GM21737 (cell line): ENCODE results near the gene GPR183.
A peak's percentile ranks its signal among the peaks of the same experiment; 100 is the strongest.

Source experiments
- ATAC-seq: cut with Tn5 transposase; IDR thresholded peaks from one replicate; pipeline ENCODE4 v1.9.1; 2021; ENCODE audit warnings: mild to moderate bottlenecking, moderate library complexity; ENCODE audit not compliant: unreplicated experiment

The GPR183 gene

DNA sequence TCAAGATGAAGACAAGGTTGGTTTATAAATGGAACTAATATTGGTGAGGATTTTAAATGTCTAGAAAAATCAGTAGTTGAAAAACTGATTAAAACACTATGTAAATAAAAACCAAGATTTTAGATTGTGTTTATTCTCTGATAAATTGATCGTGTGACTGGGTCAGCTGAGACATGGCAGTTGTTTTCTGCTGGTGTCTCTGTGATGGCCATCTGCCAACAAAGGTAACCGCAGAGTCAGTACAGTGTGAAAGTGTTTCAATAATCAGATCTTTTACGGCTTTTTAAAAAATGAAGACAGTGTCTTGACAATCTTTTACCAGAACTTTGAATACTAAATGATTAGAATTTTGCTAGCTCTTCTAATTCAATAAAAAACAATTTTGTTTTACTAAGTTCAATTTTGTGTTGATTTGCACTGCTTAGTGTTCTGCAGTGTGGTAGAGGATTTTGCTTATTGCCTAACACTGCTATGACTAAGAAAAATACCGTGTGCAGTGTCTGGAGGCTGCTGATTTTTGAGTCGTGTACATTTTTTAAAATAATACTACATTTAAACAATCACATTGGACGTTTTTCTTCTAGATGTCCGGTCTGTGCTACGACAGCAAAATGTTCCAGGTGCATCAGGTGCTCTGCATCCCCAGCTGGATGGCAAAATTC is 32.7 kb upstream of the GPR183 start:
- ATAC-seq: no peak

DNA sequence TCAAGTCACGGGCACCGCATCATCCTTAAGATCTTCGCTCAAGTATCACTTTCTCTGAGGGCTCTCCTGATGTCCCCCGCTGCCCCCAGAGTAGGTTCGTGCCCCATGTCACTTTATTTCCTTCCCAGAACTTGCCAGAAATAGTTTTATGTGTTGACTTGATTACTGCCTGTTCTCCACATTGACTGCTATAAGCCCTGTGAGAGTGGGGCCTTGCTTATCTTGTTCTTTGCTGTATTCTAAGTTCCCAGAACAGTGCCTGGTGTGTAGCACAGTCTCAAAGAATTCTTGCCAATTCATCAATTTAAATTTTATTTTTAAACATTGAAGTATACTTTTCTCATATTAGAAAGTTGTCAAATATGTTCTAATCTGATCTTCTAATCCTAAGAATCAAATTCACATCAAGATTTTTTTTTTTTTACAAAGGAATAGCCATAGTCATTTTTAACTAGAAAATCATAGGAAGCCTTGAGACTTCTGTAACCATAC is 32.1 kb upstream of the GPR183 start:
- no peak for ATAC-seq

DNA sequence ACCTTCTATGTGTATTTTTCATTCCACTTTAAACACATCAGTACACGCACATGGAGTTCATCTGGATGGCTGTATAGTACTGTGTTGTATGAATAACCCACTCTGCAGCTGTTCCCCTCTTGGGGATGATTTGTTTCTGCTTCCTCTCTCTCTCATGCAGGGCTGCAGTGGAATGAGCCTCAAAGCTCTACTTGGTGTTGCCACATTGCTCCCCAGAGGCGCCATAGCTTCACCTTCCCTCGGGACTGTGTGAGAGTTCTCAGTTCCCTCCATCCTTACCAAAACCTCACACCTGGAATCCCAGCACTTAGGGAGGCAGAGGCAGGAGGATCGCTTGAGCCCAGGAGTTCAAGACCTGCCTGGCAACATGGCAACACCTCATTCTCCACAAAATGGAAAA is 28.4 kb upstream of the GPR183 start:
- peak; percentile 70 for ATAC-seq

DNA sequence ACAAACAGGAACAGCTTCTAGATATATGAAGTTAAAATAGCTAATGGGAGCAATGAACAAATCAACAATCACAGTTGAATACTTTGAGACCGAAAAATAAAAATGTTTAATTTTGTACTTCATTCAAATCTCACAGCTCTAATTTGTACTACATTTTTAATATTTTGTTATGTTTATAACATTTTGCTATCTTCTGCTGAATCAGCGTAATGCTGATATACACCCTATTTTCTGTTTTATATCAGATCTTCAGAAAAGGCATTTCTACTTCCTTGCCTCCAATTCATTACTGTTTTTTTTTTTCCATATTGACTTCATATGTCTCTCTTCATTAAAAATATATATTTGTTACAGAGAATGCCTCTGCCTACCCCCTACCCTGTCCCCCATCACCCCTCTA is 27.9 kb upstream of the GPR183 start:
- ATAC-seq: no peak

DNA sequence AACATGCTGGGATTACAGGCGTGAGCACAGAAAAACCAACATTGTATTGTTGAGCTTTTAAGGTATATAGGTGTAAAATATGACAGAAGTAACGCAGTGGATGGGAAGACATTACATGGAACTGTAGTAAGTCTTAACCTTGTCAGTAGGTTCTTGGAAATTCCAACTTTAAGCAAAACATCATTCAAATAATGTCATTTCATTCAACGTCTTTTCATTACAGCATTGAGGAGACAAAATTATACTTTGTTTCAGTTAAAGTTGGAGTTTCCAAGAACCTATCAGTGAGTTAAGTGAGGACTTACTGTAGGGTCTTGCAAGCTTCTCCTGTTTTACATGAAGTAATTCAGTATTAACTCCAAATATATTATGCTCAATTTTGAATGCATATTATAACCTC is 27.0 kb upstream of the GPR183 start:
- ATAC-seq: no peak

DNA sequence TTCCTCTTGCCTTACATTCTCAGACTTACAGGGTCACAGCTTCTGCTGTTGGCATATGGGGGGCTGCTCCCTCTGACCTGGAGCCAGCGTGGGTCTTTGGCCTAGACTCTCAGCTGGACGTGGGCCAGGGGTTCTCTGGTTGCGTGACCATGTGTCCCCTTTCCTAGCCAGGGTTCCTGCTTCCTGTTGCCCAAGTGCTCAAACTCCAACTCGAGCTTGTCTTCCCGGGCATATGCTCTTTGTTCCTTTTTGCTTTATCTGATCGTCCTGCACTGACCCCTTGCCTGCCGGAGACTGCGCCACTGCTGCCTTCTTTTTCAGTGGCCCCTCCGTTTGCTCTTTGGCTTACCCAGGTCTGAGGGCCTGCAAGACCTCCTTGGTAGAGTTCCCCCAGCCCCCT is 25.3 kb upstream of the GPR183 start:
- ATAC-seq: no peak

DNA sequence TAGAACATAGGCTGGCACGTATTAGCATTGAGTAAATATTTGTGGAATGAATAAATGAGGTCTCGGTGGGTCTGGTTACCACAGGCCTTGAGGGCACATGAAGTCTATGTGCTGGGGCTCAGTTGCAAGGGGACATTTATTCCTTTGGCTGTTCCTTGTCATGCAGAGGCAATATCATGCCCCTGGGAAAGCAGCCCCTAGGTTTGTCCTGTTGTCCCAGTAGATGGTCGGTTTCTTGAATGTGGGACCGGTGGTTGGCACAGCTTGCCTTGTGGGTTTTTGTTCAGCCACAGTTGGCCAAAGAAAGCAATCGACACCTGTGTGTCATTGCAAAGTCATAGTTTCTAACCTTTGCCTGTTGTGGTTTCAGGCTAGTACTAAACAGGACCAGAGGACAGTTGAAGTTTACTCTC is 24.7 kb upstream of the GPR183 start:
- peak; percentile 66 for ATAC-seq

DNA sequence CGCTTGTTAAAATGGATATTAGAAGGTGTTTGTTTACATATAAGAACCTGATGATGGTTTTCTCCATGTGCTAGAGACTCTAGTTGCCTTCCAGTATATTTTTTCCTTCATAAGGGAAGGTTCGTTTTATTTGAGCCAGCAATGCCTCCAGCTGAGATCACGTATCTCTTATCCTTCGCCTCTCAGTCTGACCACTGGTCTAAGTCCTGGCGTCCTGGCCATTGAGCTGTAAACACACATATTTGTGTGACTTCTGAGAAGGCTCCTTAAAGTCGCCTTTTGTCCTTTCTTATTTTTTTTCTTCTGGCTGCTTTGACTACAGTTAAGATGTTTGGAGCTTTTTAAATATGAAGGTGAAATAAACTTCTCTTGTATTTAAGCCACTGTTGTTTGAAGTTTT is 23.7 kb upstream of the GPR183 start:
- ATAC-seq: no peak

DNA sequence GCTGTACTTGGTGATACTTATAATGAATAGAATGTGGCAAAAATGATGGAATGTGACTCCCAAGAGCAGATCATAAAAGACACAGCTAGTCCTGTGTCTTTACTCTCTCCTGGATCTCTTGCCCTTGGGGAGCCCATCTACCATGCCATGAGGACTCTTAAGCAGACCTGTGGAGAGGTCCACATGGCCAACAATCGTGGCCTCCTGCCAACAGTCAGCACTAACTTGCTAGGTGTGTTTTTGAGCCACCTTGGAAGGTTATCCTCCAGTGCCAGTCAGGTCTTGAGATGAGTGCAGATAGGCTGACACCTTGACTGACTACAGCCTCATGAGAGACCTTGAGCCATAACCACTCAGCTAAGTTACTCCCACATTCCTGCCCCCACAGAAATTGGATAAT is 22.3 kb upstream of the GPR183 start:
- ATAC-seq: no peak

DNA sequence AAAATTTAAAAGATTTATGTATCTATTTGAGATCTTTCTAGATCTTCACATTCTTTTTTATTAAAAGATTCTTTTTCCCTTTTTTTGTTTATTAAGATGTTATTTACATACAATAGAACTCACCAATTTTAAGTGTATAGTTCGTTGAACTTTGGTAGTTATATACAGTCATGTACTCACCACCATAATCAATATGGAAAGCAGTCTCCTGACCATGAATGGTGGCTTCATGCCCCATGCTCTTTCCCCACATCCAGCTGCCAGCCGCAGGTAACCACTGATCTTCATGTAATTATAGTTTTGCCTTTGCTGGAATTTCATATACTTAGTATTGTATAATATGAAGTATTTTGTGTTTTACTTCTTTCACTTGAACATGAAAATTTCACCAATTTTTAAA is 20.6 kb upstream of the GPR183 start:
- no peak for ATAC-seq

DNA sequence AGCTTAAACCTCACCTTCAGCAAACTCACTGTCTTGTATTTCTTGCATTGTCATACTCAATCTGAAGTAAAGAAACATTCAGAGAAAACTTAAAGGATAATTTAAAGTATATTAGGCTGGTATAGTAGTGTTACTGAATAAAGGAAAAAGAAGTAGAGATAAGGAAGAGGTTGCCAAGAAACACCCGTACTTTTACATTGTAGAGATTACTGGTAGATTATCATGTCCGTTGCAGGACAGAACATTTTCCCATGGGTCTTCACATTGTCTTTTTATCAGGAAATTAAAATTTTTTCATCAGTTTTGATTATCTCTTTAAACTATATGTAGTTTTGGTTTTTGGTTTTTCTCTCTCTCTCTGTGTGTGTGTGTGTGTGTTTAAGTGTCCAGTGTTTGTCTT is 19.9 kb upstream of the GPR183 start:
- ATAC-seq: no peak

DNA sequence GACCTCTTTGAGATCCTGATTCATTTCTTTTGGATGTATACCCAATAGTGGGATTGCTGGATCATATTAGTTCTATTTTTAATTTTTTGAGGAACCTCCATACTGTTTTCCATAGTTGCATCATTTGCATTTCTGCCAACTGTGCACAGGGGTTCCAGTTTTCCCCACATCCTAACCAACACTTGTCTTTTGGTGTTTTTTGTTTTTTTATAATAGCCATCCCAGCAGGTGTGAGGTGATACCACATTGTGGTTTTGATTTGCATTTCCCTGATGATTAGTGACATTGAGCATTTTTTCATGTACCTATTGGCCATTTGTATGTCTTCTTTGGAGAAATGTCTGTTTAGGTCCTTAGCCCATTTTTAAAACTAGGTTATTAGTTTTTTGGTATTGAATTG is 18.8 kb upstream of the GPR183 start:
- ATAC-seq: no peak

DNA sequence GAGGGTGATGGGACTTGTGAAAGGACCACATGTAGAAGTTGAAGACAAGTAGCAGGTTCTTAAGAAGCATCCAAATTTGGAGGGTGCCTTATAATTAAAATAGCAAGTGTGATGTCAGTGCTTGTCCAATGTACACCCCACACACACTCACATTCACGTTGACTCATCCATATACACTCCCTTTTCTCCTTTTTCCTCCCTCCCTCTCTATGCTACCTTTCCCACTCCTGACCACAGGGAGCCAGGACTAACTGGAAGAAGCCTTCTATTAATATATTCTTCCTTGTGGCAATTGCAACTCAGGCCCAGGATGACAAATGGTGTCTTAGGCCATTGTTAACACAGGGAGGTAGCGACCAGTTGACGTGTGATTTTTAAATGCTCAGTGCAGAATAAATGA is 16.3 kb upstream of the GPR183 start:
- no peak for ATAC-seq

DNA sequence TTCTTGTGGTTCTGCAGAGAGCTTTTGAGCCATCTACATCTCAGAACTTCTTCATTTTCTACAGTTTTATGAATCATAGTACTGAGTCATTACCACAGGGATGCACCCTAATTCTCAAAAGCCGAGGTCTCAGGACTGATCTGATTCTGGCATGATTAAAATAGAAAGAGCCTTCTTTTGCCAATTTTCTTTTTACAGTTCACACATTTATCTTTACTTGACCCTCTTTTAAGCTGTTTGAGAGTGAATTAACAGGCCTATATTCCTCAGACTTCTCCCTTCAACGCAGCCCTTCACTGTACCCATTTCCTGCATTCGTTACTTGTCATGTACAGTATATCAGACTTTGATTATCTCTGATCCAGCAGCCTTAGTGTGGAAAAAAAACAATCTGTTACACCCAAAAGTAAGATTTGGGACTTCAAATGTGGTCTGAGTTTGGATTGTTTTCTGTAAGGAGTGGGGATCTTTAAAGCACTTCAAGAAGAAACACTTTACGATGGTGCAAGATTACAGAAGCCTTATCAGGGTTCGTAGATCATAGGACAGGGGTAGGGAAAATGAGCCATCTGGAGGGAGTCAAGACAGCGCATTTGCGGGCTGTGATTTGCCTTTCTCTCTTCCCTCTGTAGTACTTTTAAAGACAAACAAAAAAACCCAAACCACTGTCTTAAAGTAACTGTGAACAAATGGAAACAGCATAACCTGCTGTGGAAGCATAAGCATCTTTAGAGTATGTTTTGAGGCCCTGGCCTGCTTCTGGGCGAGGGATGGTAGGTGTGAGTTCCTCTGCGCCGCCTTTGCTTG is 15.3 kb upstream of the GPR183 start:
- ATAC-seq: peak; percentile 75

DNA sequence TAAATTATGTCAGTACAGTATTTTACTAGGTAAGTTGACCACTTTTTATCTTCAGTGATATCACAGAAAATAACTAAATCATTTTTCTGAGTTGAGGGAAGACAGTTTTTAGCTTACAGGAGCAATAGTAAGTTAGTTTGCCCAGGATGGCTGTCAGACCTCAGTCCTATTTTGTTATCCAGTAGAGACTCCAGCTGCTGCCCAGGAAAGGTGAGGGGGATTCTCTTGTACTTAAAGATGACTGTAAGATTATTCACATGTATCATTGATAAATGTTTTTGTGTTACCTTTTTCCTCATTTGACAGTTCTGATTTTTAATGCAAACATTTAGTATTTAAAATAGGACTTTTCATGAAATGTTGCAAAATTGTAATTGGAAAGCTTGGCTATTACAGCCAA is 14.5 kb upstream of the GPR183 start:
- ATAC-seq: no peak

DNA sequence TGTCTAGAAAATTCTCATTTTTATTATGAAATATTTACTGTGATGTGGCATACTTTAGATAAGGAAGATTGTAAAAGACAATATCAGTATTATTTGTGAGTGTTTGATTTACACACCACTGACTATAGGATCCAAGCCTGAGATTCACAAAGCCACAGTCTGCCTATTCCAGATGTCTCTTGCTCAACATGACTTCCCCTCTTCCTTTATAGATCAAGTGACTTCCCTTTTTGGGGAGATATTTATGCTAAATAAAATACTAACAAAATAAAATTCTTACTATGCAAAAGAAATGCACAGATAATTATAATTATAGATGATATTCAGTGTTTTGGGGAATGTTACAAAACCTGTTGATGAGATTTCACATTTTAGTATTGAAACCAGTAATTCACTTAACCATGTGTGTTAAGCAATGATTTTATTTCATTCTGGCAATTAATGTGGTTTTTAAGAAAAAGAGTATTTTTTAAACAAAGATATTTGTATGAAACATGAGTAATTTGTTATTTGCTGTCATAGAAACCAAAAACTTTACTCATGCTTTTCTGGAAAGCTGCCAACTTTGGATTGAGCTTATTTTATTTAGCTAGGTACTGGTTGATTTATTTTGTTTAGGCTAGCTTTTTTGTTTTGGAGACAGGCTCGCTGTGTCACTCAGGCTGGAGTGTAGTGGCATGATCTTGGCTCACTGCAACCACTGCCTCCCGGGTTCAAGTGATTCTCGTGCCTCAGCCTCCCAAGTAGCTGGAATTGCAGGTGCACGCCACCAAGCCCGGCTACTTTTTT is 13.7 kb upstream of the GPR183 start:
- ATAC-seq: no peak

DNA sequence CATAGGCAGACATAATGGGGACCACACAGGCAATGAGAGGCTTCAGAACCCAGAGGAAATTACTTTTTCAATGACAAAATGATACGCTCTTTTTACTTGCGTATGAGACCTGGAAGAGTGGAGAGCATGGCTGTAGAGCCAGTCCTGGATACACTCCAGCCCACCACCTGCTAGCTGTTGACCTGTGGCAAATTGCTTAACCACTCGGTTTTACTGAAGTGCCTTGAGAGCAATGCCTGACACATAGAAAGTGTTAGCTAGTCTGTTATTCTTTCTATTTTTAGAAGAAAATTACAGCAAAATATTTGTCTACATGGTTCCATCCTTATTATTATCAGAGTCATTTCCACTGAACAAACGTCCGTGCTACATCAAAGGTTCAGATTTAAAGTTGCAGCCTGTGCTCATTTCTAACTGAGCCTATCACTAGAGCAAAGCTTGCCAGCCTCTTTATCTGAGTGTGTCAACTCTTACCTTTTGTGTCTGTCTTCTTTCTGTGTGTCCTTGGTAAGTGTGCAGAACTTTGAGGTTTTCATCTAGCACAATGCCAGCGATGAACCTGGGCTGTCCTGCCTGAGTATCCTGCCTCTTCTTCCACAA is 9.6 kb upstream of the GPR183 start:
- ATAC-seq: no peak

DNA sequence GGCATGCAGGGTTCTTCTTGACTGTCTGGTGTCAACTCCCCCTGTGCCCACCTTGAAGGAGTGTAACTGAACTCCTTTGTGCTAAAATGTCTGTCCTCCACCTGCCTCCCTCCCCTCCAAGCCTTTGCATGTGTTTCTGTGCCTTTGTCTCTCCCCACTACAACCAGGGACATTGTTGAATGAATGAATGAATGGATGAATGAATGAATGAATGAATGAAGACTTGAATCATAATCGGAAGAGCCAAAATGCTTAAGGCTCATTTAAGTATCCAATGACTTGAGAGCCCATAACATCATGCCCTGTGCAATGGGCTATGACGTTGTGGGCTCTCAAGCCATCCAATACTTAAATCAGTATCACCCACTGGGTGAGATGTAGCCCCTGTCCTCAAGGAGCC is 9.0 kb upstream of the GPR183 start:
- no peak for ATAC-seq

DNA sequence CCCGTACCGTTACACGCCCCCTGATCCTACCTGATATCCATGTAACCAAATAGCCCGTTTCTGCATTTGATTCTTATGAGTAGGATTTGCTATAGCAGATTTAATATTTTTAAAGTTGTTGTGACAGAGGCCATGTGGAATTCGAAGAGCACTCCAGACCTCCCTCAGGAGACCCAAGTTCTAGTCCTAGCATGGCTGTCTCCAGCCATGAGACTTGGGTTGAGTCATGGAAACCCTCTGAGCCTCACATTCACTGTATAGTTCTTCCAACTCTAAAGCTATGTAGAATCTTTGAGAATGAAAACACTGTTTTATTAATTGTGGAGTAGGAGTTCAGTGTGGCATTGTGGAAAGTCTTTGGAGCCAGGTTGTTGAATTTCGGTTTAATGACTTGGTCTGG is 8.0 kb upstream of the GPR183 start:
- ATAC-seq: no peak

DNA sequence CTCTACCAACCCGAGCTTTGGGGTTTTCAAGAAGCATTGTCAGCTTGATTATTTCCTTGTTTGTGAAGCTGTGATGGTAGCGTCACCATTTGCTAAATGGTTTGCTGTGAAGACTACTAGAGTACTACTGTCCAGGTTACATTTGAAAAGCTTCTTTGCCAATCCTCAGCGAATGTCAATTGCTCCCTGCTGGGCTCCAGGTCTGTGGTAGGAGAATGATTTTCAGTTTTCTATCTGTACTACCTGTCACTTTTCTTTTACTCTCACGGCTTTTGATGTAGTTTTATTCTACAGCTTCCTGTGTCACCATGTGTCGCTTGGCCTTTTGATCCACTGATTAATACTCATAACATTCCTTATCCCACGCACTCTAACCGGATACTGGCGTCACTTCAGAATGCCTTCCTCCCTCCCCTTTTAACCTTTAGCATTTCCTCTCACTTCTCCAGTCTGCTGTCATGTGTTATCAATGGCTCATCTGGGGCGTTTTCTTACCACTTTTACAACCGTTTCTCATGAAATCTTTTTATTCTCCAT is 7.5 kb upstream of the GPR183 start:
- ATAC-seq: no peak

DNA sequence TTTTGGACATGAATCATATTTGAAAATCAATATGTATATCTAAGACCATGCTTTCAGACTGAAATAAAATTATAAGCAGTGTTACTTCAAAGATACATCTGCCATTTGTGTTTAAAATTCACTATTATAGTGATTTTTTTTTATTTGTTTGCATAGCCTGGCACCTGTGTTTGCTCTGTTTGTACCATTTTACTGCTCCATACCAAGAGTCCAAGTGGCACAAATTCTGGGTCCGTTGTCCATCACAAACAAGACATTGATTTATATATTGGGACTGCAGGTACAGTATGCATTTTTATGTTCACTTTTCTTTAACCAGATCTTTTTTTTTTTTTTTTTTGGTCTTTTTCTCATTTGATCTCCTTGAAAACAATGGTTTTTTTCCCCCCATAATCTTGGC is 6.7 kb upstream of the GPR183 start:
- no peak for ATAC-seq
